Epidermal melanocyte (primary cell): ENCODE measurements around the gene LCOR.
A peak's percentile ranks its signal among the peaks of the same experiment; 100 is the strongest.

ENCODE experiments used
- DNase-seq: peaks from one replicate; pipeline ENCODE4 v3.0.0; 2011; ENCODE audit warnings: low spot score; ENCODE audit not compliant: insufficient read length

Gene LCOR

DNA sequence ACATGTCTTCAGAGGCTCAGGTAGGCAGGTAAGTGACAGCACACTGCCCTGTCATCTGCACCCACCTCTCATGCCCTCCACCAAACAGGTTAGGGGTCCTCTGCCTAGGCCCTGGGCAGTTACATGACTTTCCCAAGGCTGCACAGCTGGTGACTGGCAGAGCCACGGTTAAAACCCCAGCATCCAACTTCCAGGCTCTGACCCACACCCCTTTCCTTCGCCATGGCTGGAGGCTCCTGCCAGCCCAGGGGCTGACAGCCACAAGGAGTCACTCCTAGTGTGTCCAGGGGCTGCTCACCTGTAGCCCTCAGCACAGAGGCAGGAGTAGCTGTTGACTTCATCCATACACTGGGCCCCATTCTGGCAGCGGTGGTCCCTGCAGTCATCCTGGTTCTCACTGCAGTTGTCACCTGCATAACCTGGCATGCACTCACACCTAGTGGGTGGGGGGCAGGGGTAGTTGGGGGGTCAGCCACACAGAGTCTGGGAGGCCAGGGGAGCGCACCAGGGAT, 178.7 kb downstream of the LCOR start:
- no peak for DNase-seq

DNA sequence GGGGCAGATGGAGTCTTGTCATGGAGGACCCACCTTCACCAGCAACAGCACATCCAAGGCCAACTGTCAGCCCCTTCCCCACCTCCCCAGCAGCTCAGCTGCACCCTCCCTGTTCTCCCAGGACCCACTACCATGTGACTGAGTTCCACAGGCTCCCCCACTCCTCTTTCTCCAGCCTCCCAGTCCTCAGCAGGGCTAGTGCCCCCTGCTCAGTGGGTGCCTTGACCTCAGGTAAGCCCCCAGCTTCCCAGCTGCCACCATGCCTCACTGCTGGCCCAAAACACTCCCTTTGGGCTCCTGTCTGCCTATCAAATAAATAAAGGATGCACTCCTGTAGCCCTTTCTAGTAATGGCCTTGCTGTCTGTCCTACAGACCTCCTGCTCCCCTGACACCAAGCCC, 179.3 kb downstream of the LCOR start:
- DNase-seq, result no peak

DNA sequence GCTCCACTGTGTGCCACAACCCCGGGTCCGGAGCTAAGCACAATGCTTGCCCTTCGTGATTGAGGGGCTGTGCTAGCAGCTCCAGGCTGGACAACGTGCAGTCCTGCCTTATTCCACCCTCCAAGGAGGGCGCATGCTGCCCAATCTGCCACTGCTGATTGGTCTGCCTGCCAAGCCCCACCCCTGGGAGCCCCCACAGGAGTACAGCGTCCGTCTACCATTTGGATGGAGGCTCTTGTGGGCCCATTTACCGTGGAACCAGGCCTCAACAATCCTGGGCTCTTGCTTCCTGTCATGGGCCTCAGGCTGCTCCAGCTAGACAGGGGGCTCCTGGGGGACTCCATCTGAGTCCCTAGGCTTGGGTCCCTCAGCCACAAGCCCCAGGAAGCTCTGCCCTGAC, 180.4 kb downstream of the LCOR start:
- DNase-seq, result no peak

DNA sequence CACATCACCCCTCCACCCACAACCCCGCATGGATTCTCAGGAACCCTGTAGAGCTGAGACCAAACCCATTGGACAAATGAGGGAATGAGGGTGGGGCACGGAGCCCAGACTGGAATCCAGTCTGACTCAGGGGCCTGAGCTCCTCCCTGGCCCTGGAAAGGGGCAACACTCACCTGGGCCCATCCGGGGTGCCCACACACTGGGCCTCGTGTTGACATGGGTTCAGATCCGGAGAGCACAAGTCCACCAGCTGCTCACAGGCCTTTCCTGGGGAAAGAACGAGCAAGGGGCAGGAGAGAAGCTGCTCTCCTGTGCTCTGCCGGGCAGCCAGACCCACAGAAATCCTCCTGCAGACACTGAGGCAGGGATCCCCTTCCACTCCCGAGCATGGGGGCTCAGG, 181.5 kb downstream of the LCOR start:
- no peak for DNase-seq

DNA sequence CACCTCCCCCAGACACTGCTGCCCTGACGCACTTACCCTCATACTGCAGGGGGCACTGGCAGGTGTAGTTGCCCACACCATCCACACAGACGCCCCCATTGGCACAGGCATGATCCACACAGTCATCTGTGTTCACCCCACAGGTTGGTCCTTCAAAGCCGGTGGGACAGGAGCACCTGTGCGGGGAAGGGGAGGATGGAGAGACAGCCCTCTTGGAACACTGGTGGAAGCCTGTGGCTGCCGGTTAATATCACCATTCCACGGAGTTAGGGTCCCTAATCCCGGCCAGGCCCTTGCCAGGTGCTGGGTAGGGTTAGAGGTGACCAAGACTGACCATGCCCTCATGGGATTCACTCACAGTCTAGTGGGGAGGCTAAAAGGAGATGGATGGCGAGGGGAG, 181.9 kb downstream of the LCOR start:
- no peak for DNase-seq

DNA sequence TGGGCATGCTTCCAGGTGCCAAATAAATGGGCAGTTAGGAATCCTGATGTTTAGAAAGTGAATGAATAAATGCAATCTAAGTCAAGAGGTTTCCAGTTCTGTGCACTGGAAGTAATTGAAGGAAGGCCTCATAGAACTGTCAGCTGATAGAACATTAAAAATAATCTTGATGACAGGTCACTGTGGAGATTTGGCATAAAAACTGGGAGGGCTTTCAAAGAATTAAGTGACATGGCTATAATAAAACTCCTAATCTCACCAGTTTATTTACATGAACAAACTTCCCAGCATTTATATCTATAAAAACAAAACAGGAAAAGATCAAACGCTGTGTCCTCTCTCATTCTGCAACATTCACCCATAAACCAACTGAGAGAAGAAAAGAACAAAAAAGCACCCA, 183.1 kb downstream of the LCOR start:
- no peak for DNase-seq

DNA sequence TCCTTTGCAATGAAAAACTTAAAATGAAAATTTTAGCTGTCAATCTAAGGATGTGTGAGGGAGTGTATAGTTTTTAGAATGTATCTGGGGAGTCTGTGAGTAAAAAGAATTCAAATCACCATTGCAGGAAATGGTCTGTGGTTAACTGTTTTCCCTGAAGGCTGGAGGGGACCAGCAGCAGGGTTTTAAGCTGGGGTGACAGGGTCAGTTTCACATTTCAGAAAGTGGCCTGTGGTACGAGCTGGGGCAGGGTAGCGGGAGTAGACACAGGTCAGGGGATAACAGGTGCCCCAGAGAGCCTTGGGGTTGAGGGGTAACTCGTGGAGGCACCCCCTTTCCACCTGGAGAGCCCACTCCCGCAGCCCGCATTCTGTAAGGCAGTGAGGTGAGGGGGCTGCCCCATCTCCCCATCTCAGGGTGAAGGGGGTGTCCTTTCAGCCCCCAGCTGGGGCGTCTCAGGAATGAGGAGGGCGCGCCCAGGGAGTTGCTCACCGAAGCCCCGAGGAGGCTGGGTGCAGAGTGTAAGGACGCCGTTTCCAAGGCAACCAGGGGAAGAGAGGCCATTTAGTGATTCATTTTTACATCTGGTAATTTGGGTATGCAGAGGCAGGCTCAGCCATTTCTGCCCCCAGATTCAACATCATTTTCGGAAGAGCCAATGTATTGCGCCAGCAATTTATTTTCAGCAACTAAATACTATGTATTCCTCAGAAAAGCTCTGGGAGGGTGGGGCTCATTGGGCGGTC, 184.8 kb downstream of the LCOR start:
- no peak for DNase-seq

DNA sequence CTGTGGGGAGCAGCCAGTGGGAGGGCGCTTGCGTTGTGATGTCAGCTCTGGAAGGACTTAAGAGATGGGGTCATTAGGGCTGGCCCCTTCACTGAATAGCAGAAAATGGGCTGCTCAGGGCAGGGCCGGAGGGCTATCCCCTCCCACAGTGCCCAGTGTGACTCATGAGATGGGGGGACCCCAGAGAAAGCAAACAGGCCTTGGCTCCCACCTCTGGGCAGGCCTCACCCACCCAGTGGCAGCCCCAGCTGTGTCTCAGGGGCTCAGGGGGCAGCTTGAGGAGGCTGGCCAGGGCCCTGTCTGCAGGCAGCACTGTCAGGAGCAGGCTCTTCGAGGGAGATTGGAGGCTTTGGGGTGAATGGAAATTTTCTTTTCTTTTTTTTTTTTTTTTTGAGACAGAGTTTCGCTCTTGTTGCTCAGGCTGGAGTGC, 185.4 kb downstream of the LCOR start:
- DNase-seq, result no peak

DNA sequence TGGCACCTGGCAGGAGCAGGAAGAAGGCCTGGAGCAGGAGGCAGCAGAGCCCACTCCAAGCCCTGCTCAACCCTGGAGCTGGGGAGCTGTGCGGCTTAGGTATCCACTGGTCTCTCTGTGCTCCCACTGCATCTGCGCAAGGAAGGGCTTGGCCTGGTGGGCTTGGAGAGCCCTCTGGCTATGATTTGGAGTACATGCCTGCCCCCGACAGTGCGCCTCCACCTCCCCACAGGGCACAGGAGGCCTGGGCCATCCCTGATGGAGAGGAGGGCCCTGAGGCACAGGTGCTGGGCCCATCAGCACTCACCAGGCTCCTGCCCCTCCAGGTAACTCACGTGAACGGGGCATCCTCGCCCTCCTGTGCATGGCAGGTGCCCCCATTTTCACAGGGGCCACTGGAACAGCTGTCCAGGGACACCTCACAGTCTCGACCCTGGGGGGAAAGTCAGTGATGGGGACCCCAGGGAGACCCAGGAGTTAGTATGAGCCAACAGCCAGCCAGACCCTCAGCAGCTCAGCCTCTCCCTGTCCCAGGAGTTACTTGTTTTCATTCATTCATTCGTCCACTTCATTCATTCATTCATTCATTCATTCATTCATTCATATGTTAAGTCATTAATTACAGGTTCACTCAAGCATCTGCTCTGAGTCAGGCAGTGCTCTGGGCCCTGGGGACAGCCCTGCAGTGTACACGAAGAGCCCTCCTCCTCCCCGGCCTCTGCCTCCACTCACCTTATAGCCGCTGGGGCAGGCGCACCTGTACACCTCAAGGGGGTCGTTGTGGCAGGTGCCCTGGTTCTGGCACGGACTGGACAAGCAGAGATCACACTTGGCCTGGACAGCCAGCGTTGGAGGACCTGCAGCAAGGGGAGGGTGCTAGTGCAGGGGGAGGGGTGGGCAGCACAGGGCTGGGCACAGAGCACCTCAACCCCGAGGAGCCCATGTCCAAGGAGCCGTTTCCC, 186.4 kb downstream of the LCOR start:
- no peak for DNase-seq

DNA sequence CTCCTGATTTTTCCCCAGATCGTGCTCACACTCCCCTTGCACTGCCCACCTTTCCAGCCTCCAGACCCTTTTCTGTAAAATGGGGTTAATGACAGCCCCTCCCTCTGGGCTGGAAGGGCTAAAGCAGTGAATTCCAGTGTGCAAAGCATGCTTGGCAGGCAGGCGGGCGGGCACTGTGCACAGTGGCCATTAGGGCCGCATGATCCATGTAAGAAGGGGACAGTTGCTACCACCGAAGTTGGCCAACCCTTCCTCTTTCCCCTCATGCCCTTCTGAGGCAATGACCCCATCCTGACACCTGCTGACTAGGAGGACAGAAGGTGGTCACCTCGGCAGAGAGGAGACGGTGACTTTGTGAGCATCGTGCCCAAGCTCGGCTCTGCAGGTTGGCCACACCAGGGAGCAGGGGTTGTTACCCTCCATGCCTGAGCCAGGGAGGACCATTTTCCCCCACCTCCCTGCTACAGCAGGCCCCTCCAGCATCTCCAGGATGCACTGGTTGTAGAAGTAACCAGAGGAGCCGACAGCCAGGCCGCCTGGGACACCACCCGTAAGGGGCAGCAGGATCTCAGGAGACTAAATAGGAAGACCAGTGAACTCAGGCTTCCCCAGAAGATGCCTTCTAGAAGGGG, 187.2 kb downstream of the LCOR start:
- no peak for DNase-seq

DNA sequence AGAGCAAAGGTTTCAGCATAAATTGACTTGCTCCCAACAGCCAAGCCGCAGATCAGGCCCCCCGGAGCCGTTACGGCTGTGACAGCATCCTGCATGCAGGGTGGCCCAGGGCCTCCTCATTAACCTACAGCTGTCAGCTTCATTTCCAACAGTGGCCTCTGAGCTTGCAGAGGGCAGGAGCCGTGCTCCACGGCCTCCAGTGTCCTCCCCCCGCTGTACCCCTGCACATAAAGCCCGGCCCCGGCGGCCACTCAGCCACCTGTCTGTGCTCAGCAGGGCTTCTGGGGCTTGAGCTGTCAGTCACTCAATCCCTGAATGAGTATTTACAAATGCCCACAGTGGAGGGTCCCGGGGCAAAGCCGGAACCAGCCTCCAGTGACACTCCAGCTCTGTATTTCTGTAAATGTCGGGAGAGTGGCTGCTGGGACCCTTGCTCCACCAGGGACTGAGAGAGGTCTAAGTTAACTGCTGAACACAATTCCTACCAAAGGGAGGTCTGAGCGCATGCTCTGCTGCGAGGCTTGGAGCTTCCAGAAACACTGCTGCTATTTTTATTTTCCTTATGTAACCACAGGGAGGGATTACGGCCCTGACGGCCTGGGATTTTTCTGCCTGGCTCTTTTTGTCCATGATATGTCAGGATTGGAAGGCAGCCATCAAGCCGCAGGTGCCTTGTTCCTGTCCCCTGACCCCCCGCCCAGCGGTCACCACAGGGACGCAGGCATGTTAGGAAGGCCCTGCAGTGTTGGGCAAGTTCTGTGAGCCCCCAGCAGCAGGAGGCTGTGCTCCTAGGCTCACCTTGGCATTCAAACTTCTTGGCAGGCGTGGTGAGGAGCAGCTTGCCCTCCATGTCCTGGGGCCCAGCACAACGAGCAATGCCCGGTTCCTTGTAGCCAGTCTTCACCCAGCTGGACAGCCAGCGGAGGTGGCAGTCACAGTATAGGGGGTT, 188.6 kb downstream of the LCOR start:
- DNase-seq, result no peak

DNA sequence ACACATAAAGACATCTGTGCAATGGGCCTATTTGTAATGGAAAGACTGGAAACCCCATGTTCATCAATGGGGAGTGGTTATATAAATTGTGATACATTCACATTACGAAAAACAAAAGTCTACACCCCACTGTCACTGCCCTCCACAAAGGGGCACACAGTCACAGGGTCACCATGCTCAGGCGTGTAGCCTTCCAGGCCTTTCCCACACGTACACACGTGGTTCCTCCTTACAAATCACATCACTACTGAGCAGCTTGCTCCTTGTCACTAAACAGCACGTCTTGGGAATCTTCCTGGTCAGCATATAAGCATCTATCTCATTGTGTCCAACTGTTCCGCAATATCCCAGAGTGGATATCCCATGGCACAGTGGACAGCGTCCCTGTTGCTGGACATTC, 190.5 kb downstream of the LCOR start:
- DNase-seq, result no peak

DNA sequence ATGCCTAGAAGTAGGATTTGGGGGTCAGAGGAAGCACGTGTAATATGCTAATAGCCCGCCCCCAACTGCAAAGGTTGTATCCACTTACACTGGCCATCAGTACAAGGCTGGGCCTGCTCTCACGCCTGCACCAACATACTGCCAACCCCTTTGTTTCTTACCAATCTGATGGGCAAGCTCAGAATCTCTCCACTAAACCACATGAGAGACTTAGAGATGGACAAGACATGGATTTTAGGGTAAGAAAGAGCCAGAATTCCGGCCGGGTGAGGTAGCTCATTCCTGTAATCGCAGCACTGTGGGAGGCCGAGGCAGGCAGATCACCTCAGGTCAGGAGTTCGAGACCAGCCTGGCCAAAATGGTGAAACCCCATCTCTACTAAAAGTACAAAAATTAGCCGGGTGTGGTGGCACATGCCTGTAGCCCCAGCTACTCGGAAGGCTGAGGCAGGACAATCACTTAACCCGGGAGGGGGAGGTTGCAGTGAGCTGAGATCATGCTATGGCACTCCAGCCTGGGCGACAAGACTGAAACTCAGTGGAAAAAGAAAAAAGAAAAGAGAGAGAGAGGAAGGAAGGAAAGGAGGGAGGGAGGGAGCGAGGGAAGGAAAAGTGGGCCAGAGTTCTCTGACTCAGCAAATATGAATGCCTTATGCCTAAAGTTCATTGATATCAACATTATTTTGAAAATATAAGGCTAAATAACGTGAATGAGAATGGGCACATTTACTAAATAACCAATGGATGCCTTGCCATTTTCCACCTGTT, 191.5 kb downstream of the LCOR start:
- no peak for DNase-seq

DNA sequence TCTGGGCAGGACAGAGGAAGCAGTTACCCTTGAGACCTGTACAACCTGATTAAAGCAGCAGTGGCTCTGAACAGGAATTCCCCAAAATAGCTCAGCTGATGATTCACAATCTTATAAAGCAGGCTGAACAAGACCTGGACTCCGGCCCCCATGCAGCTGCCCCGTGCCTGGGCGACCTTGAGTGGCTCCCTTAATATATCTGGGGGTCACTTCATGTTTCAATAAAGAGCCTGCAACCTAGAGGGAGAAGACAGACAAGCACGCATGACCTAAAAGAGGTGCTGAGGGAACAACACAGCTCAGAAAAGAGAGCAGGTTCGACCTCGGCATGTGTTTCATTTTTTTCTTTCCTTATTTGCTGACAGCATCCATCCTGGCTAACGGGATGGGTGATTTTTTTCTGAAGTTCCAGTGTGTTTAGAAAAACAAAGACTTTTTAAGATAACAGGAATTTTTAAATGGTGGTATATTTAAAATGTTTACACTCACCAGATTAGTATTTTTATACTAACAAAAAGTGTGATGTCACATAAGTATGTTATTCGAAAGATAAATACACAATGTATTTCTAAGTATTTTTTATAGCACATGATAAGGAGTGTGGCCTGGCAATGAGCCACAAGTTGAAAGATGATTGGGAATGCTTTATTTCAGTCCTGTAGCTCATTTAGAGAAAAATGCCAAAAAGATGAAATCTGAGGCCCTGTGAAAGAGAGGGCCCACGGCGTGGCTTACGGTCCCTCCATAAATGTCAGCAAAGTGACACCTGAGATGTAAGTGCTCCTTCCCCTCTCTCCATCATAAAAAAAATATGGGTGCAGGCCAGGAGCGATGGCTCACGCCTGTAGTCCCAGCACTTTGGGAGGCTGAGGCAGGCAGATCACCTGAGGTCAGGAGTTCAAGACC, 192.3 kb downstream of the LCOR start:
- no peak for DNase-seq

DNA sequence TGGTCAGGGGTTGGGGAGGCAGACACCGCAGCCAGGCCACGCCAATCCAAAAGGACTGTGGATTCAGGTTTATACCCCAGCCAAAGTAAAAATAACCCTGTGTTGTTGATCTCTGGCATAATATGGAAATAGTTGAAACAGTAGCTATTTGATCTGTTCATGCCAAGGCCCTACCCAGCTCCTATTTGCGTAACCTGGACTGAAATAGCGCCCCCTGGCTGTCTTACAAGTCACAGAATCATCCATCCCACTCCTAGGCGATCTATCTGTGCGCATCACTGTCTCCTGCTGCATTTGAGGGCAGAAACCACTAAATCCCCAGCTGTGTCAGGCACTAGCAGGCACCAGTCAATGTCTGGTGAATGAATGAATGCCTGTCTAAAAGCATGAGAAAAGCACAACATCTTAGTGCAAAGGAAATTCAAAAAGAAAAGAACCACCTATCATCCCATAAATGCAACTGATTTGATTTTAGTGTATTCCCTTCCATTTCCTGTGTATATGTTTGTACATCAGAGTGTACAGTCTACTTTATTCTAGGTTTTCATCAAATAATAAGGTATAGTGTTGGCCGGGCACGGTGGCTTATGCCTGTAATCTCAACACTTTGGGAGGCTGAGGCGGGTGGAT, 193.6 kb downstream of the LCOR start:
- peak; percentile 61 for DNase-seq

DNA sequence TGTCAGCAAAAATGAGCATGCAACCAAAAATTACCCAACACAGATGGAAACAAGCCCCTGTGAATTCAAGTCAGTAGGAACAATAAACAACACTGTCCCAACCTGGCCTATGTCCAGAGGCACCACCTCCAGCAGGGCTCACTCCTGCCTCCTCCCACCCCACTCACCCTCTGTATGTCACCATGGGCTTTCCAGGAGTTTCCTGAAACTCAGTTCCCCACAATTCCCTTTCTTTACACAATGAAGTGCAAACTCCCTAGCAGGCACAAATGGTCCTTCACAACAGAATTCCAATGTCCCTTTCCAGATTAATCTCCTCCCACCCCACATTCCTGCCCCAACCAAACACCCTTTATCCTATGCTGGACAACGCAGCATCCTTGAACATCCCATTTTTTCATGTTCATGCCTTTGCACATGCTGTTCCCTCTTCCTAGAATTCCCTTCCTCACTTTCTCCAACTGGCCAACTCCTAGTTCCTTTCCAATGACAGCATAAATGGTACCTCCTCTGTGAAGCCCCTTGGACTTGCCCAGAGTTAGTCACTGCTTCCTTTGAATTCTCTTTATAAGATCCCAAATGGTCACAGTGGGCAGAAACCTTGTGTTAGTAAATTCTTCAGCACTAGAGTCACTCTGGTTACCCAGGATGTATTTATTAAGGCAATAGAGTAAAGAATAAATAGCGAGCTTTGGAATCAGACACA, 196.2 kb downstream of the LCOR start:
- no peak for DNase-seq

DNA sequence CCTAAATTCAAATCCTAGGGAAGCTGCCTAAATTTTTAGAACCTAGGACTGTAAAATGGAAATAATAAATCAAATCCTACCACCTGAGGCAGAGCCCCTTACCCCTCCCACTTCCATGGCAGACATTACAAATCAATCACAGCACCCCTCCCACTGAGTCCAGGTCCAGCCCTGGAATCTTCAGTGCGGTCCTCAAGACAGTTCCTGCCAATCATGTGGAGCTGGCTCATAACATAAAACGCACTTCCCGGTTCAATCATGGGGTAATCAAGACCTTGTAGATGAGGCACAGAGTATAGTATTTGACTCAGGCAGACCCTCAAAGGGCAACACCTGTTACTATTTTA, 196.7 kb downstream of the LCOR start:
- no peak for DNase-seq

DNA sequence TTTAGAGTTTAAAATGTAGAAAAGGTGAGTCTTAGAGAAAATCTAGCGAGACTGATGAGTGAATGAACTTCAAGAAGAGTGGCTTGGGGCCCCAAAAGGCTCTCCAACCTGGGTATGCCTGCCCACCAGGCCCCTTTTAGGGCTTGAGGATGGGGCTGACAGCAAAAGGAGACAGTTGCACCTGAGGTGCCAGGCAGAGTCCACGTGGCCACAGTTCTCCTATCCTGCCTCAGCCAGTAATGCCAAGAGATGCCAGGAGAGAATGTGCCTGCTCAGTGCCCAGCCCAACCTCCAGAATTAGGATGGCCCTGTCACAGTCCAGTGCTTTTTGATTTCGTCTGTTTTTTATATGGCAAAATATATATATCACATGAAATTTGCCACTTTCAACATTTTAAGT, 197.2 kb downstream of the LCOR start:
- no peak for DNase-seq
